HG03175 (cell line): ENCODE results near the gene CAPN1.
A peak's percentile ranks its signal among the peaks of the same experiment; 100 is the strongest.
"Not testable (repeated sequence)": the region's sequence is repeated elsewhere in the genome, so short reads cannot be mapped to it uniquely, and the experiment has no call there.

Experiments used
- ATAC-seq: cut with Tn5 transposase; IDR thresholded peaks from one replicate; pipeline ENCODE4 v1.9.1; 2021; ENCODE audit warnings: mild to moderate bottlenecking, moderate library complexity; ENCODE audit not compliant: unreplicated experiment

The CAPN1 gene

GRCh38 chr11:65181569-65182257 lies at the start of gene CAPN1:
TSS of gene CAPN1 (plus strand) at chr11:65181928. CDS start at chr11:65182702, 774 bp downstream.
- peak; percentile 43 for ATAC-seq

- peak; percentile 36 for ATAC-seq
Measured at GRCh38 chr11:65132238-65132987, 49.3 kb upstream of the CAPN1 start.

- no peak for ATAC-seq
Measured at GRCh38 chr11:65132988-65133700, 48.6 kb upstream of the CAPN1 start.

GRCh38 chr11:65133724-65134123 lies 48.0 kb upstream of the CAPN1 start:
- no peak for ATAC-seq

- peak; percentile 57 for ATAC-seq
Measured at GRCh38 chr11:65134240-65134951, 47.3 kb upstream of the CAPN1 start, which contains the start of gene SYVN1. TSS of gene SYVN1 (minus strand) at chr11:65134519. CDS start at chr11:65133601, 918 bp downstream.

- ATAC-seq = peak; percentile 70
Measured at GRCh38 chr11:65134952-65135632, 46.6 kb upstream of the CAPN1 start.

- ATAC-seq = no peak
Measured at GRCh38 chr11:65135633-65136145, 46.0 kb upstream of the CAPN1 start.

- no peak for ATAC-seq
Measured at GRCh38 chr11:65136515-65137096, 45.1 kb upstream of the CAPN1 start.

- no peak for ATAC-seq
Measured at GRCh38 chr11:65141896-65142494, 39.7 kb upstream of the CAPN1 start.

GRCh38 chr11:65147352-65148075 lies 34.2 kb upstream of the CAPN1 start:
- no peak for ATAC-seq

- ATAC-seq = no peak
Measured at GRCh38 chr11:65148657-65149056, 33.1 kb upstream of the CAPN1 start.

- not testable (repeated sequence) for ATAC-seq
Measured at GRCh38 chr11:65150131-65150508, 31.6 kb upstream of the CAPN1 start.

GRCh38 chr11:65150509-65151299 lies 31.0 kb upstream of the CAPN1 start:
- ATAC-seq = no peak

- no peak for ATAC-seq
Measured at GRCh38 chr11:65151331-65151899, 30.3 kb upstream of the CAPN1 start.

GRCh38 chr11:65152122-65152521 lies 29.6 kb upstream of the CAPN1 start:
- ATAC-seq = no peak

GRCh38 chr11:65156256-65156655 lies 25.5 kb upstream of the CAPN1 start:
- no peak for ATAC-seq

- no peak for ATAC-seq
Measured at GRCh38 chr11:65156926-65157325, 24.8 kb upstream of the CAPN1 start.

GRCh38 chr11:65157336-65157735 lies 24.4 kb upstream of the CAPN1 start:
- no peak for ATAC-seq
